IMR-90 (cell line): ENCODE data around the gene ZNRF3.

Experiments used
- CEBPB ChIP-seq: IDR thresholded peaks from 2 replicates; pipeline ENCODE4 v1.6.1; 2012; ENCODE audit warnings: low read depth, low read length, improper control_type of control experiment
- MAFK ChIP-seq: IDR thresholded peaks from 2 replicates; pipeline ENCODE4 v1.6.1; 2012; ENCODE audit warnings: low read depth, low read length, improper control_type of control experiment
- MAZ ChIP-seq: IDR thresholded peaks from 2 replicates; pipeline ENCODE4 v1.6.1; 2012; ENCODE audit warnings: low read depth, mild to moderate bottlenecking, low read length, improper control_type of control experiment, moderate library complexity, borderline replicate concordance
- MXI1 ChIP-seq: IDR thresholded peaks from 2 replicates; pipeline ENCODE4 v1.6.1; 2012; ENCODE audit warnings: low read depth, mild to moderate bottlenecking, low read length, moderate library complexity, borderline replicate concordance
- POLR2A ChIP-seq: IDR thresholded peaks from 2 replicates; pipeline ENCODE4 v1.6.1; 2012; ENCODE audit warnings: mild to moderate bottlenecking, low read depth, low read length
- RAD21 ChIP-seq: IDR thresholded peaks from 2 replicates; pipeline ENCODE4 v1.6.1; 2012; ENCODE audit warnings: low read length, improper control_type of control experiment
- TF ChIP-seq, protein P1 (sequence below): conservative IDR thresholded peaks from 2 replicates; pipeline ENCODE4 v1.5.1; 2012; ENCODE audit warnings: mild to moderate bottlenecking, low read depth, low read length, improper control_type of control experiment
- TF ChIP-seq, protein P2 (sequence below): fragments of 150-350 bp; IDR thresholded peaks from 2 replicates; pipeline ENCODE4 v1.6.1; 2016; ENCODE audit warnings: low read depth, mild to moderate bottlenecking, low read length, moderate library complexity, borderline replicate concordance

DNA sequence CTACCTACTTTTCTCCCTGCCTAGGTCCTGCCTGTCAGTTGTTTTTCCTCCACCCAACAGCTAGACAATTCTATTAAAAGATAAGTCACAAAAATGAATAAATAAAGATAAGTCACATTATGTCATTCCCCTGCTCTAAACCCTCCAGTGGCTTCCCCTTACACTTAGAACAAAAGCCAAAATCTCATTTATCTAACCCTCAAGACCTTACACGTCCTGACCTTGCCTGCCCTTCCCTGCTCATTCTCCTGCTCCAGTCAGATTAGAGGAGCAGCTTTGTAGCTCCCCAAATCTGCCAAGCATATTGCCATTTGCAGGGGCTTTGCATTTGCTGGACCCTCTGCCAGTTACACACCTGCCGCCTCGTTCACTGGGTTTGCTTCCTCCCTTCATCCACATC lies 206.1 kb downstream of the ZNRF3 start:
- TF ChIP-seq, protein P1, sequence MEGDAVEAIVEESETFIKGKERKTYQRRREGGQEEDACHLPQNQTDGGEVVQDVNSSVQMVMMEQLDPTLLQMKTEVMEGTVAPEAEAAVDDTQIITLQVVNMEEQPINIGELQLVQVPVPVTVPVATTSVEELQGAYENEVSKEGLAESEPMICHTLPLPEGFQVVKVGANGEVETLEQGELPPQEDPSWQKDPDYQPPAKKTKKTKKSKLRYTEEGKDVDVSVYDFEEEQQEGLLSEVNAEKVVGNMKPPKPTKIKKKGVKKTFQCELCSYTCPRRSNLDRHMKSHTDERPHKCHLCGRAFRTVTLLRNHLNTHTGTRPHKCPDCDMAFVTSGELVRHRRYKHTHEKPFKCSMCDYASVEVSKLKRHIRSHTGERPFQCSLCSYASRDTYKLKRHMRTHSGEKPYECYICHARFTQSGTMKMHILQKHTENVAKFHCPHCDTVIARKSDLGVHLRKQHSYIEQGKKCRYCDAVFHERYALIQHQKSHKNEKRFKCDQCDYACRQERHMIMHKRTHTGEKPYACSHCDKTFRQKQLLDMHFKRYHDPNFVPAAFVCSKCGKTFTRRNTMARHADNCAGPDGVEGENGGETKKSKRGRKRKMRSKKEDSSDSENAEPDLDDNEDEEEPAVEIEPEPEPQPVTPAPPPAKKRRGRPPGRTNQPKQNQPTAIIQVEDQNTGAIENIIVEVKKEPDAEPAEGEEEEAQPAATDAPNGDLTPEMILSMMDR, result no peak
- TF ChIP-seq CEBPB (no peak), POLR2A (no peak), MAZ (no peak), MXI1 (no peak), RAD21 (no peak), MAFK (no peak)
- TF ChIP-seq, protein P2, sequence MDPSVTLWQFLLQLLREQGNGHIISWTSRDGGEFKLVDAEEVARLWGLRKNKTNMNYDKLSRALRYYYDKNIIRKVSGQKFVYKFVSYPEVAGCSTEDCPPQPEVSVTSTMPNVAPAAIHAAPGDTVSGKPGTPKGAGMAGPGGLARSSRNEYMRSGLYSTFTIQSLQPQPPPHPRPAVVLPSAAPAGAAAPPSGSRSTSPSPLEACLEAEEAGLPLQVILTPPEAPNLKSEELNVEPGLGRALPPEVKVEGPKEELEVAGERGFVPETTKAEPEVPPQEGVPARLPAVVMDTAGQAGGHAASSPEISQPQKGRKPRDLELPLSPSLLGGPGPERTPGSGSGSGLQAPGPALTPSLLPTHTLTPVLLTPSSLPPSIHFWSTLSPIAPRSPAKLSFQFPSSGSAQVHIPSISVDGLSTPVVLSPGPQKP, result no peak
